ENCODE results near the gene OR4F6.

OR4F6 gene

DNA sequence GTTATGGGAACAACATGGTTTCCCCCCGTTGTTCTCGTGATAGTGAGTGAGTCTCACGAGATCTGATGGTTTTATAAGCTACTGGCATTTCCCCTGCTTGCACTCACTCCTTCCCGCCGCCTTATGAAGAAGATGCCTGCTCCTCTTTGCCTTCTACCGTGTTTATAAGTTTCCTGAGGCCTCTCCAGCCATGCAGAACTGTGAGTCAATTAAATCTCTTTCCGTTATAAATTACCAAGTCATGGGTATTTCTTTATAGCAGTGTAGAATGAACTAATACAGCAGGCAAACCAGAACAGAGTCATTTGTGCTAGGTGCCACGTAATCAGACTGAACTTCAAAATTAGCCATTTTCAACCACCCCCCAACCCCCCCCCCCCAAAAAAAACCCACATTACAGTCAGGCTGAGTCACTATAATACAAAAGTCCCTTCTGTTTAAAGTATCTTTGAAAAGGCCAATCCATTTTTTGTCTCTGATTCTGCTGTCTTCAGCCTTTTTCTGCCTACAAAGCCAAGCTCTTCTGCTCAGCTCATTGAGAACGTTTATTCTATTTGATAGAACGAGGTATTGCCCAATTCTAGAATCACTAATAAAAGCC, 4.1 kb downstream of the OR4F6 start:
- TF ChIP-seq, protein P1, sequence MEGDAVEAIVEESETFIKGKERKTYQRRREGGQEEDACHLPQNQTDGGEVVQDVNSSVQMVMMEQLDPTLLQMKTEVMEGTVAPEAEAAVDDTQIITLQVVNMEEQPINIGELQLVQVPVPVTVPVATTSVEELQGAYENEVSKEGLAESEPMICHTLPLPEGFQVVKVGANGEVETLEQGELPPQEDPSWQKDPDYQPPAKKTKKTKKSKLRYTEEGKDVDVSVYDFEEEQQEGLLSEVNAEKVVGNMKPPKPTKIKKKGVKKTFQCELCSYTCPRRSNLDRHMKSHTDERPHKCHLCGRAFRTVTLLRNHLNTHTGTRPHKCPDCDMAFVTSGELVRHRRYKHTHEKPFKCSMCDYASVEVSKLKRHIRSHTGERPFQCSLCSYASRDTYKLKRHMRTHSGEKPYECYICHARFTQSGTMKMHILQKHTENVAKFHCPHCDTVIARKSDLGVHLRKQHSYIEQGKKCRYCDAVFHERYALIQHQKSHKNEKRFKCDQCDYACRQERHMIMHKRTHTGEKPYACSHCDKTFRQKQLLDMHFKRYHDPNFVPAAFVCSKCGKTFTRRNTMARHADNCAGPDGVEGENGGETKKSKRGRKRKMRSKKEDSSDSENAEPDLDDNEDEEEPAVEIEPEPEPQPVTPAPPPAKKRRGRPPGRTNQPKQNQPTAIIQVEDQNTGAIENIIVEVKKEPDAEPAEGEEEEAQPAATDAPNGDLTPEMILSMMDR (IDR thresholded peaks at IDR 0.05): no peak

DNA sequence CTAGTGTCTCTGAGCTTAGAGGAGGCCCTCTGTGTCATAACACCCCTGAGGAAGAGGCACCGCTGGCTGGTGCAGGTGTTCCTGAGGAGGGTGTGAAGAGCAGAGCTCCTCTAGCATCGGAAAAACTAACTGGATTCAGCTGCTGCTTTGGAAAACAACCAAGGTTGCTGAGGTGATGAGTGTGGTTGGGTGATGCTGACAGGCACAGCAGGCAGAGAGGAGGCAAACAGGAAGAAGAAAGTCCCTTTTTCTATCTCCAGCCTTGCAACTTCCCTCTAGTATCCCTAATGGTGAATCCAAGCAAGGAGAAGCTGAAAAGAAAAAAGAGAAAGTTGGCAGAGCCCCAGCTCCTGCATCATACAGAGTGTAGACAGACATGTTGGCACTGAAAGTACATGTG, 4.9 kb downstream of the OR4F6 start:
- TF ChIP-seq, protein P1 (IDR thresholded peaks at IDR 0.05): no peak

DNA sequence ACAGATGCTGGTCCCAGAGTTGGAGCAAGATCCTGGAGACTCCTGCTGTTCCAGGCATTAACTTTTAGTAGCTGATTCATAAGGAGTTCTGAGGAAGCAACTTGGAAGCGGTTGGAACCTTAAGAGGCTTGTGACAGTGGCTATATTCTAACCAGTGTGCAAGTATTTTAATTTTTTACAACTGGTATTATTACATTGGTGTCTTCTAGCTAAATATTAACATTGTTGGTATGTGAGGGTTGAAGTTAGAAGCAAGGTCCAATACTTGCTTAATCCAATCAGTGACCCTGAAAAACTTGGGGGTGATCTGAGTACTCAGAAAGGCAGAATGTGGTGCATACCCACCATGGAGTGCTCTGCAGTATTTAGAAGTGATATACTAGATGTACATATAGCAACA, 7.1 kb downstream of the OR4F6 start:
- TF ChIP-seq, protein P1 (IDR thresholded peaks at IDR 0.05): no peak

DNA sequence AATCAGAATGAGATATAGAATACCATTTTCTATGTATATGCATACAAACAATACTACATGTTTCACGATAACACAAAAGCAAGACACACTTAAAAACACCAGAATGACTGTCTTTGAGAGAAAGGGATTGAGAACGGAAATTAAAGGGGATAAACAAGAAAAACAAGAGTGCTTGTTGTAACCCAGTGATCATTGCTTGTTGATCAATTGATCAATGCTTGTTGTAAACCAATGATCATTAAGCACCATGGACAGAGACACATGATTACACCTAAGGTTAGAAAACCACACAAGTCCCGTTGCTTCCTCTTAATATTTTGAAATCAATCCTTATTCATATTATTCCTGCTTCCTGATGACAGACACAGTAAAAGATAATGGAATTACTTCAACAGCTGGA, 7.6 kb downstream of the OR4F6 start:
- TF ChIP-seq, protein P1 (IDR thresholded peaks at IDR 0.05): no peak

DNA sequence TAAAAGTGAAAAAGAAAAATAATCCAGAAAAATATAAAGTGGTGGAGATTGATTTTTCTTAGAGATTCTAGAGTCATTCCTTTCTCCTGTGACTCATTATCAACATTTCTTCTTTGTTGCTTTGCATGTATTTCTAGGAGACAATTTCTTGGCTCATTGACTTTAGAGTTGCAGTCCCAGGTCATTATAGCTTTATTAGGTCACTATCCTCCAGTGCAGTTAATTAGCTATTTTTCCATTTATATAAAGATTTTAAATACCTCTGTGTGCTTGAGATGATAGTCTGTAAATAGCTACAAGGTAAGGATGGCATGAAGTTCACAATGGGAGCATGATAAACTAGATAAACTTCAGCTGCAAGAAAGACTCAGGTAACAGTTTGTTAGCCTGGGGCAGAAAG, 8.6 kb downstream of the OR4F6 start, which contains the start of gene OR4F15:
TSS of gene OR4F15 (plus strand) at position 301 of the 400 bp plus-strand sequence. CDS start 5,985 bp downstream, outside the sequence.
- TF ChIP-seq, protein P1 (IDR thresholded peaks at IDR 0.05): no peak

DNA sequence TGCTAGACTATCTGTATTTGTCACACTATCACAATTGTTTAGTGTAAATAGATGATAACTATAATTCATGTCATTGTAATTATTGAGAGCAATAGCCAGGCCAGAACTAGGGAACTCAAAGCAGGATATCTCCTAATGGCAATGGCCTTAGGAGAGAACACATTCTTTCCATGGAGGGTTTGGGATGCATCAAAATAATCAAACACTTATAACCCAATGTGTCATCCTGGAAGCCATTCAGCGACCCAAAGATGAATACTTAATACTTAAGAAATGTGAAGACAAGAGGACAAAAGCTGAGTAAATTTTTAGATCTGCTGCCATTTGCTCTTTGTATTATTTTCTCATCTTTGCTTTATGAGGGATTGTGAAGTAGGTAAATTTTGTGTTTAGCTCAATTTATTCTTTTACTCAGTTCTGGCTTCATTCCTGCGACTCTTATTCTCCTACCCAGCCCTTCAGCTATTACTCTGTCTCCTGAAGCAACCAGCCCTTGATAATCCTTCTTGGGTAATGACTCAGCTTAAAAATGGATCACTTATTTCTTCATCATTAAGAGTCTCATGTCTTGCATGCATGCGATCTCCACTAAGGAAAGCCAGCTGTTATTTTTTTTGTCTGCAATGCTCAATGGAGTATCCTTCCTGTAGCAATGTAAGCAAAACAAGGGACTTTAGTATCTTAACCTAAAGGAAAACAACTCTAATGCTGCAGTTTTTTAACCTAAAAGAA, 10.7 kb downstream of the OR4F6 start:
- TF ChIP-seq, protein P1 (IDR thresholded peaks at IDR 0.05): no peak

DNA sequence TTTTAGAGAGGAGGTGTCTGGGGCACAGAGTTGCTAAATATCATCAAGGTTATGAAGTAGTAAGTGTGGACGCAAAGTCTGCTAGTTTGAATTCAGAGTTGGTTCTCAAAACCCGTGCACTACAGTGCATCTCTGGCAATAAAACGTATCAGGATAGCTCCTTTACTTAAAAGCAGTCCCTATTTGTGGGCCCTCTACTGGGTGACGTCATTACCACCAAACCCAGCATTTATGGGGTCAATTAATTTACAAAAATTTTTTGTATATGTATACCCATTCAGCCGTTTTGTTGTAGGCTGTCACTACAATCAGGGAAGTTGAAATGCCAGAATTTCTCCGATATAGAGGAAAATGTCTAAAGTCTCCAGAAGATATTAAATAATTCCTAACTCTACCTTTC, 17.5 kb downstream of the OR4F6 start:
- TF ChIP-seq, protein P1 (IDR thresholded peaks at IDR 0.05): no peak

All from LNCAP (cell line).